DMS153 (cell line): ENCODE results near the gene SND1.

Experiments
- DNase-seq: peaks from one replicate; lab custom pipeline; 2025; lab: John Stamatoyannopoulos, UW

SND1 gene

GRCh38 chr7:128115821-128116723, 464.1 kb downstream of the SND1 start:
- DNase-seq, result no peak

GRCh38 chr7:128116740-128117139, 464.7 kb downstream of the SND1 start:
- no peak for DNase-seq

- DNase-seq, result no peak
These were observed 465.7 kb downstream of the SND1 start for GRCh38 chr7:128117691-128118090.

- DNase-seq, result no peak
These were observed 467.0 kb downstream of the SND1 start for GRCh38 chr7:128119036-128119435.

GRCh38 chr7:128120116-128120515, 468.1 kb downstream of the SND1 start:
- DNase-seq, result no peak

GRCh38 chr7:128120976-128121490, 469.0 kb downstream of the SND1 start:
- DNase-seq, result no peak

- DNase-seq, result no peak
These were observed 469.9 kb downstream of the SND1 start for GRCh38 chr7:128121711-128122530.

GRCh38 chr7:128122576-128123290, 470.7 kb downstream of the SND1 start:
- no peak for DNase-seq

GRCh38 chr7:128123291-128124037, 471.5 kb downstream of the SND1 start:
- DNase-seq, result no peak

- DNase-seq, result no peak
These were observed 472.8 kb downstream of the SND1 start for GRCh38 chr7:128124786-128125185.

GRCh38 chr7:128125816-128126215, 473.8 kb downstream of the SND1 start:
- DNase-seq, result no peak

- DNase-seq, result no peak
These were observed 476.4 kb downstream of the SND1 start for GRCh38 chr7:128128401-128128800.

GRCh38 chr7:128129224-128129864, 477.4 kb downstream of the SND1 start:
- DNase-seq, result no peak

- DNase-seq, result no peak
These were observed 479.1 kb downstream of the SND1 start for GRCh38 chr7:128131115-128131514.

GRCh38 chr7:128131731-128132130, 479.7 kb downstream of the SND1 start:
- DNase-seq, result no peak

GRCh38 chr7:128132426-128133069, 480.6 kb downstream of the SND1 start:
- no peak for DNase-seq

- DNase-seq, result no peak
These were observed 483.1 kb downstream of the SND1 start for GRCh38 chr7:128135159-128135514.

- DNase-seq, result no peak
These were observed 483.7 kb downstream of the SND1 start for GRCh38 chr7:128135515-128136214.

GRCh38 chr7:128136215-128136597, 484.2 kb downstream of the SND1 start:
- no peak for DNase-seq

- no peak for DNase-seq
These were observed 485.2 kb downstream of the SND1 start for GRCh38 chr7:128137181-128137580.
